CD4-positive, alpha-beta T cell (primary cell): ENCODE measurements around the gene MUSK. TPM values are rescaled to one million over a fixed set of nuclear protein-coding genes. Genes with fewer than 3 reads are reported as not detected.

Experiments used
- ATAC-seq: fragments of 200-7000 bp; cut with Tn5 transposase; one replicate; pipeline ENCODE4 v1.10.0; 2022; ENCODE audit warnings: mild to moderate bottlenecking; ENCODE audit not compliant: poor library complexity
- CTCF ChIA-PET: fragments of 350-600 bp; sonication (Branson Sonifier 250); formaldehyde crosslinking; loops from one replicate; lab custom pipeline; 2021; ENCODE audit warnings: antibody characterized with exemption, inconsistent platforms; lab: Charles Lee
- POLR2A ChIA-PET: fragments of 350-600 bp; sonication (Branson Sonifier 250); formaldehyde crosslinking; loops from one replicate; lab custom pipeline; 2021; ENCODE audit warnings: antibody characterized with exemption, inconsistent platforms; lab: Charles Lee
- DNase-seq, 14 experiments: peaks; one replicate each; pipeline ENCODE4 v3.0.0-alpha.2; 2013 to 2020; ENCODE audit warnings: mixed read lengths in 2 of 14
- H3K27ac ChIP-seq, 2 donors: one replicate each; pipeline versions ENCODE4 v1.5.1 to v1.7.0; 2013; ENCODE audit warnings: low read length in 2 of 2, low read depth in 1 of 2, mild to moderate bottlenecking in 1 of 2
- H3K27me3 ChIP-seq, 2 experiments: 1 replicate in 1 of 2; 2 replicates in 1 of 2; pipeline versions ENCODE4 v1.6.1 to v1.7.0; 2013; ENCODE audit warnings: low read length in 2 of 2, control low read depth in 1 of 2, mild to moderate bottlenecking in 1 of 2, moderate library complexity in 1 of 2; ENCODE audit not compliant: insufficient read depth in 2 of 2, control insufficient read depth in 1 of 2
- H3K36me3 ChIP-seq: one replicate; pipeline ENCODE4 v1.6.1; 2013; ENCODE audit warnings: low read length, control low read depth; ENCODE audit not compliant: insufficient read depth
- H3K4me1 ChIP-seq: one replicate; pipeline ENCODE4 v1.6.1; 2013; ENCODE audit warnings: low read length, control low read depth; ENCODE audit not compliant: insufficient read depth
- H3K4me3 ChIP-seq: one replicate; pipeline ENCODE4 v1.5.1; 2013; ENCODE audit warnings: mild to moderate bottlenecking, low read length, moderate library complexity
- H3K9me3 ChIP-seq, 2 experiments: 1 replicate in 1 of 2; 2 replicates in 1 of 2; pipeline versions ENCODE4 v1.6.1 to v1.7.0; 2013; ENCODE audit warnings: low read length in 2 of 2, mild to moderate bottlenecking in 2 of 2, control low read depth in 1 of 2, moderate library complexity in 1 of 2; ENCODE audit not compliant: control insufficient read depth in 1 of 2, insufficient read depth in 1 of 2
- H3K27ac Mint-ChIP-seq: one replicate; pipeline ENCODE4 v1.8.0; 2020; ENCODE audit warnings: mixed read lengths
- H3K27me3 Mint-ChIP-seq: one replicate; pipeline ENCODE4 v1.8.0; 2021; ENCODE audit warnings: mixed read lengths
- H3K36me3 Mint-ChIP-seq: one replicate; pipeline ENCODE4 v1.8.0; 2021; ENCODE audit warnings: low read depth, mixed read lengths
- H3K4me1 Mint-ChIP-seq: one replicate; pipeline ENCODE4 v1.8.0; 2021; ENCODE audit warnings: low read depth, mixed read lengths
- H3K4me3 Mint-ChIP-seq: one replicate; pipeline ENCODE4 v1.8.0; 2020; ENCODE audit warnings: mild to moderate bottlenecking, mixed read lengths
- H3K9me3 Mint-ChIP-seq: one replicate; pipeline ENCODE4 v1.8.0; 2020; ENCODE audit warnings: mixed read lengths
- intact Hi-C, 2 experiments: fragments of 100-400 bp; cut with DNase I in 1 of 2; cut with micrococcal nuclease in 1 of 2; formaldehyde crosslinking; loops; one replicate each; pipeline versions ENCODE4 v1.15.1 to v1.9.0; 2023 to 2025; cut with DNase I, micrococcal nuclease
- total RNA-seq, 174 experiments: library from RNA in 2 of 174; stranded (reverse) in 2 of 174; gene quantifications; one replicate each; pipeline ENCODE4 v1.2.3 and lab custom pipeline; 2021 to 2026
- TF ChIP-seq, protein P1 (sequence below): fragments of 200-600 bp; IDR thresholded peaks from one replicate; pipeline ENCODE4 v1.8.0; 2022; ENCODE audit warnings: antibody characterized with exemption, mild to moderate bottlenecking

Gene MUSK
- total RNA-seq, 2 experiments from 2014 or later, result not detected

GRCh38 chr9:110641293-110641692, 27.3 kb upstream of the MUSK start:
- no peaks in the 10 kb centered on the region for H3K4me1 Mint-ChIP-seq
- CTCF ChIA-PET, result no interaction called here
- H3K4me1 ChIP-seq, result no peaks in the 10 kb centered on the region
- H3K27me3 Mint-ChIP-seq, result no peaks in the 10 kb centered on the region
- peaks cover 4% of the 10 kb centered on the region for H3K9me3 Mint-ChIP-seq
- no peak overlapping the region for H3K27ac Mint-ChIP-seq
- no peaks in the 10 kb centered on the region for H3K9me3 ChIP-seq
- no peaks in the 10 kb centered on the region for H3K27me3 ChIP-seq
- H3K4me3 Mint-ChIP-seq, result no peak overlapping the region
- TF ChIP-seq, protein P1, sequence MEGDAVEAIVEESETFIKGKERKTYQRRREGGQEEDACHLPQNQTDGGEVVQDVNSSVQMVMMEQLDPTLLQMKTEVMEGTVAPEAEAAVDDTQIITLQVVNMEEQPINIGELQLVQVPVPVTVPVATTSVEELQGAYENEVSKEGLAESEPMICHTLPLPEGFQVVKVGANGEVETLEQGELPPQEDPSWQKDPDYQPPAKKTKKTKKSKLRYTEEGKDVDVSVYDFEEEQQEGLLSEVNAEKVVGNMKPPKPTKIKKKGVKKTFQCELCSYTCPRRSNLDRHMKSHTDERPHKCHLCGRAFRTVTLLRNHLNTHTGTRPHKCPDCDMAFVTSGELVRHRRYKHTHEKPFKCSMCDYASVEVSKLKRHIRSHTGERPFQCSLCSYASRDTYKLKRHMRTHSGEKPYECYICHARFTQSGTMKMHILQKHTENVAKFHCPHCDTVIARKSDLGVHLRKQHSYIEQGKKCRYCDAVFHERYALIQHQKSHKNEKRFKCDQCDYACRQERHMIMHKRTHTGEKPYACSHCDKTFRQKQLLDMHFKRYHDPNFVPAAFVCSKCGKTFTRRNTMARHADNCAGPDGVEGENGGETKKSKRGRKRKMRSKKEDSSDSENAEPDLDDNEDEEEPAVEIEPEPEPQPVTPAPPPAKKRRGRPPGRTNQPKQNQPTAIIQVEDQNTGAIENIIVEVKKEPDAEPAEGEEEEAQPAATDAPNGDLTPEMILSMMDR, result no peak
- DNase-seq, result no peak
- no peak overlapping the region for H3K4me3 ChIP-seq
- intact Hi-C loops, result no loop called here
- H3K36me3 ChIP-seq, result no peaks in the 10 kb centered on the region
- no peak for ATAC-seq
- H3K36me3 Mint-ChIP-seq, result no peaks in the 10 kb centered on the region
- no peak overlapping the region for H3K27ac ChIP-seq
- POLR2A ChIA-PET, result no interaction called here

DNA sequence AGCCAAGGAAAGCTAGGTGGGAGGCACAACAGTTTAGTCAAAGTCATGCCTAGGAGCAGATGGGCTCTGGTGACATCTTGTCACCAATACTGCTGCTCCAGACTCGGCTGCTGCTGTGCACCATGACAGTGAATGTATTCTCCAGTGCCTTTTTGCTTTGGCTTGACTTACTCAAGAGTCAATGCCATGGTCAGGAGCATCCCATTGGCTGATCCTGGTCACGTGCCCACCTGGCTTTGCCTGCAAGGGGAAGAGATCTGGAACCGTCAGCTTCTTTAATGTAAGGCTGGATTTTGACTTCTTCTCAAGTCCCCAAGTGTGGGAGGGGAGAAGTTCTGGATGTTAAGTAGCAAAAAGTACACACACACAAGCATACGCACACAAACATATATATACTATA, 19.9 kb upstream of the MUSK start:
- TF ChIP-seq, protein P1, result no peak
- H3K36me3 Mint-ChIP-seq, result no peaks in the 10 kb centered on the region
- Histone ChIP-seq H3K27ac (no peak overlapping the region), H3K9me3 (no peaks in the 10 kb centered on the region), H3K27me3 (no peaks in the 10 kb centered on the region), H3K36me3 (no peaks in the 10 kb centered on the region), H3K4me1 (no peaks in the 10 kb centered on the region), H3K4me3 (no peak overlapping the region)
- no peak overlapping the region for H3K4me3 Mint-ChIP-seq
- no peaks in the 10 kb centered on the region for H3K4me1 Mint-ChIP-seq
- ATAC-seq (no peak), DNase-seq (no peak)
- ChIA-PET POLR2A (no interaction called here), CTCF (no interaction called here)
- intact Hi-C loops, result no loop called here
- no peaks in the 10 kb centered on the region for H3K9me3 Mint-ChIP-seq
- no peaks in the 10 kb centered on the region for H3K27me3 Mint-ChIP-seq
- no peak overlapping the region for H3K27ac Mint-ChIP-seq

DNA sequence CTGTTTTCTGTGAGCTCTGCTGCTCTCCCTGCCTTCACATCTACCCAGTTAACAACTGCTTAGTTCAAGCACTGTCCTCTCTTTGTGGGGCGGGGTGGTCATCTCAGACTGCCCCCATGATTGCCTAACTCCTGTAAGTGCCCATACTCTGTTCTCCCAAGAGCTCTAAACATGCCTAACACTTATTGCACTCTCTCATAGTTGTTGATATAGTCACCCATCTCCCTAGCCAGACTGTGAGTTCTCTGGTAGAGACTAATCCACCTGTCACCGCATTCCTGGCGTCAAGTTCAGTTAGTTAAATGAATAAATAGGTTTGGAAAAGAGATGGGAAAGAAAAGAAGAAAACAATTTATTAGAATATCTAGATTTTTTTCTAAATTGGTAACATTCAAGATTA, 18.3 kb upstream of the MUSK start:
- Histone ChIP-seq H3K4me1 (no peaks in the 10 kb centered on the region), H3K9me3 (no peaks in the 10 kb centered on the region), H3K4me3 (no peak overlapping the region), H3K36me3 (no peaks in the 10 kb centered on the region), H3K27me3 (no peaks in the 10 kb centered on the region), H3K27ac (no peak overlapping the region)
- no peak overlapping the region for H3K27ac Mint-ChIP-seq
- H3K9me3 Mint-ChIP-seq, result no peaks in the 10 kb centered on the region
- CTCF ChIA-PET, result no interaction called here
- H3K36me3 Mint-ChIP-seq, result no peaks in the 10 kb centered on the region
- TF ChIP-seq, protein P1, result no peak
- H3K4me1 Mint-ChIP-seq, result no peaks in the 10 kb centered on the region
- no peak overlapping the region for H3K4me3 Mint-ChIP-seq
- no peak for DNase-seq
- intact Hi-C loops, result no loop called here
- POLR2A ChIA-PET, result no interaction called here
- ATAC-seq, result no peak
- H3K27me3 Mint-ChIP-seq, result no peaks in the 10 kb centered on the region
